HG02885 (cell line): Measurements from ENCODE around the gene GABARAP.

Experiments used
- ATAC-seq: cut with Tn5 transposase; IDR thresholded peaks from one replicate; pipeline ENCODE4 v1.9.1; 2021; ENCODE audit warnings: mild to moderate bottlenecking; ENCODE audit not compliant: unreplicated experiment, poor library complexity

Gene GABARAP

GRCh38 chr17:7213895-7214299, 28.4 kb downstream of the GABARAP start:
- ATAC-seq = no peak

GRCh38 chr17:7211491-7212273, 30.6 kb downstream of the GABARAP start:
- ATAC-seq = no peak

- no peak for ATAC-seq
Observed at GRCh38 chr17:7208754-7209460, 33.3 kb downstream of the GABARAP start.

GRCh38 chr17:7208027-7208571, 34.1 kb downstream of the GABARAP start:
- ATAC-seq = no peak

- no peak for ATAC-seq
Observed at GRCh38 chr17:7207120-7208001, 34.9 kb downstream of the GABARAP start.

GRCh38 chr17:7205561-7205960, 36.7 kb downstream of the GABARAP start:
- ATAC-seq = no peak

- peak; percentile 85 for ATAC-seq
Observed at GRCh38 chr17:7204828-7205461, 37.3 kb downstream of the GABARAP start.

- ATAC-seq = no peak
Observed at GRCh38 chr17:7204336-7204735, 37.9 kb downstream of the GABARAP start.

- ATAC-seq = no peak
Observed at GRCh38 chr17:7203391-7203790, 38.9 kb downstream of the GABARAP start.

- no peak for ATAC-seq
Observed at GRCh38 chr17:7196651-7197401, 45.4 kb downstream of the GABARAP start.

- no peak for ATAC-seq
Observed at GRCh38 chr17:7195971-7196370, 46.3 kb downstream of the GABARAP start.

GRCh38 chr17:7192271-7192937, 49.8 kb downstream of the GABARAP start:
- ATAC-seq = no peak

- no peak for ATAC-seq
Observed at GRCh38 chr17:7191571-7192270, 50.5 kb downstream of the GABARAP start.

- ATAC-seq = no peak
Observed at GRCh38 chr17:7191069-7191468, 51.2 kb downstream of the GABARAP start.

GRCh38 chr17:7190276-7190917, 51.9 kb downstream of the GABARAP start:
- no peak for ATAC-seq
